ENCODE data around the gene NR0B2. TPM values are rescaled to one million over a fixed set of nuclear protein-coding genes. Genes with fewer than 3 reads are reported as not detected.

NR0B2 gene
- total and polyA plus RNA-seq, 10 of the 15 experiments (the other 5 are each of a cell fraction or from before 2014, with no cell fraction given) = not detected

- H3K9me3 ChIP-seq (replicated peaks; ENCODE audit: control insufficient read depth, insufficient read depth, low read length) = no peaks in the 10 kb centered on the region
- 1% methylated on average over 58 of the region's 83 CpGs for WGBS (ENCODE audit: insufficient coverage, insufficient replicate concordance, low lambda C conversion rate, missing lambda C conversion rate)
- peak; percentile 98 for FAIRE-seq
- in situ Hi-C loops (cut with MboI) (no loop called here), intact Hi-C loops (cut with micrococcal nuclease; ENCODE audit: unreplicated experiment) (no loop called here)
- H3K27me3 ChIP-seq (replicated peaks in 1 of 2; ENCODE audit: control insufficient read depth in 2 of 2, insufficient read depth in 2 of 2, low read length in 1 of 2) = no peaks in the 10 kb centered on the region
- H3K27ac ChIP-seq (ENCODE audit: control insufficient read depth, insufficient read depth) = peak within 1 kb of the TSS; percentile 83
- DNase-seq (ENCODE audit: low read depth, low spot score) = peak; percentile 88
- BruUV-seq (replicated peaks) = no TSS peak
- H3K4me3 ChIP-seq = peak within 1 kb of the TSS; percentile 76
- ChIA-PET CTCF (no interaction called here), POLR2A (interaction anchor here (0.6 to 2.6 kb wide), 4 partner anchors 10 to 749 kb away, joined by 3 to 12 read pairs (median 4); partner anchors contain the start of gene GPATCH3), RAD21 (ENCODE audit: unreplicated experiment) (interaction anchor here (1.4 kb wide), 1 partner anchor 21 kb away, joined by 3 read pairs; the partner anchor contains the start of gene GPATCH3), SMC1A (ENCODE audit: uncharacterized antibody, unreplicated experiment) (interaction anchor here (1.1 to 2.0 kb wide), 2 partner anchors 11 to 22 kb away, joined by 3 to 11 read pairs; partner anchors contain the start of gene GPATCH3)
- H3K4me1 ChIP-seq (ENCODE audit: control insufficient read depth, insufficient read depth, low read length) = peaks cover 5% of the 10 kb centered on the region; the same call in 1 of the 2 replicates
- peak within 1 kb of the TSS; percentile 84 for H3K9ac ChIP-seq (ENCODE audit: control insufficient read depth, insufficient read depth, low read length)
- peaks cover 28% of the 10 kb centered on the region for H3K79me2 ChIP-seq (ENCODE audit: control insufficient read depth, insufficient read depth, low read length)
- ATAC-seq = peak; percentile 99
- peak within 1 kb of the TSS; percentile 97 for H2AFZ ChIP-seq (ENCODE audit: control insufficient read depth, low read depth, low read length)
- peak within 1 kb of the TSS; percentile 99 for H3K4me2 ChIP-seq (ENCODE audit: control insufficient read depth, insufficient read depth)
- H3K36me3 ChIP-seq (ENCODE audit: control insufficient read depth in 2 of 2, insufficient read depth in 2 of 2, low read length in 1 of 2) = peaks cover 5 to 18% of the 10 kb centered on the region in 2 experiments
- H4K20me1 ChIP-seq (ENCODE audit: control insufficient read depth, insufficient read depth) = no peaks in the 10 kb centered on the region; the same call in 1 of the 2 replicates
- TF ChIP-seq MEF2B (IDR thresholded peaks at IDR 0.05; ENCODE audit: partially characterized antibody, poor library complexity, severe bottlenecking) = no peak
- 0 out of 2 replicates have a peak, but pooled peaks have one; percentile 56 for TF ChIP-seq ZNF207 (IDR thresholded peaks at IDR 0.05; ENCODE audit: borderline replicate concordance)
- peak; percentile 91 for TF ChIP-seq GATAD2B (conservative IDR thresholded peaks at IDR 0.05; ENCODE audit: low read depth)
- no peak for TF ChIP-seq RAD51 (IDR thresholded peaks at IDR 0.05)
- TF ChIP-seq CUX1 (IDR thresholded peaks at IDR 0.05; ENCODE audit: insufficient replicate concordance, low read depth, low read length) = no peak
- TF ChIP-seq TBL1XR1 (IDR thresholded peaks at IDR 0.05; ENCODE audit: low read depth, low read length) = no peak
- TF ChIP-seq RB1 (IDR thresholded peaks at IDR 0.05; ENCODE audit: borderline replicate concordance) = peak; percentile 81; the same call in 1 of the 2 replicates
- TF ChIP-seq POLR2AphosphoS2 (IDR thresholded peaks at IDR 0.05; ENCODE audit: low read depth, low read length) = peak; percentile 45; the same call in 1 of the 2 replicates
- peak; percentile 60; the same call in 1 of the 2 replicates for TF ChIP-seq MAX (IDR thresholded peaks at IDR 0.05; ENCODE audit: low read depth, low read length)
- no peak for TF ChIP-seq HDAC6 (IDR thresholded peaks at IDR 0.05; ENCODE audit: unreplicated experiment)
- TF ChIP-seq, protein P1, sequence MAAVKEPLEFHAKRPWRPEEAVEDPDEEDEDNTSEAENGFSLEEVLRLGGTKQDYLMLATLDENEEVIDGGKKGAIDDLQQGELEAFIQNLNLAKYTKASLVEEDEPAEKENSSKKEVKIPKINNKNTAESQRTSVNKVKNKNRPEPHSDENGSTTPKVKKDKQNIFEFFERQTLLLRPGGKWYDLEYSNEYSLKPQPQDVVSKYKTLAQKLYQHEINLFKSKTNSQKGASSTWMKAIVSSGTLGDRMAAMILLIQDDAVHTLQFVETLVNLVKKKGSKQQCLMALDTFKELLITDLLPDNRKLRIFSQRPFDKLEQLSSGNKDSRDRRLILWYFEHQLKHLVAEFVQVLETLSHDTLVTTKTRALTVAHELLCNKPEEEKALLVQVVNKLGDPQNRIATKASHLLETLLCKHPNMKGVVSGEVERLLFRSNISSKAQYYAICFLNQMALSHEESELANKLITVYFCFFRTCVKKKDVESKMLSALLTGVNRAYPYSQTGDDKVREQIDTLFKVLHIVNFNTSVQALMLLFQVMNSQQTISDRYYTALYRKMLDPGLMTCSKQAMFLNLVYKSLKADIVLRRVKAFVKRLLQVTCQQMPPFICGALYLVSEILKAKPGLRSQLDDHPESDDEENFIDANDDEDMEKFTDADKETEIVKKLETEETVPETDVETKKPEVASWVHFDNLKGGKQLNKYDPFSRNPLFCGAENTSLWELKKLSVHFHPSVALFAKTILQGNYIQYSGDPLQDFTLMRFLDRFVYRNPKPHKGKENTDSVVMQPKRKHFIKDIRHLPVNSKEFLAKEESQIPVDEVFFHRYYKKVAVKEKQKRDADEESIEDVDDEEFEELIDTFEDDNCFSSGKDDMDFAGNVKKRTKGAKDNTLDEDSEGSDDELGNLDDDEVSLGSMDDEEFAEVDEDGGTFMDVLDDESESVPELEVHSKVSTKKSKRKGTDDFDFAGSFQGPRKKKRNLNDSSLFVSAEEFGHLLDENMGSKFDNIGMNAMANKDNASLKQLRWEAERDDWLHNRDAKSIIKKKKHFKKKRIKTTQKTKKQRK (IDR thresholded peaks at IDR 0.05; ENCODE audit: low read depth, low read length) = peak; percentile 74
- no peak for TF ChIP-seq TARDBP (IDR thresholded peaks at IDR 0.05; ENCODE audit: borderline replicate concordance)
- peak; percentile 98 for TF ChIP-seq POLR2A (IDR thresholded peaks at IDR 0.05; ENCODE audit: low read depth, low read length)
- no peak for TF ChIP-seq MTA2 (IDR thresholded peaks at IDR 0.05; ENCODE audit: low read depth)
Measured at GRCh38 chr1:26921540-26922430, 8.0 kb upstream of the NR0B2 start, which contains the start of gene NUDC. Gene NUDC (plus strand): TSS chr1:26921743. CDS start chr1:26921849, 106 bp downstream.
